ENCODE data around the gene C13orf46.

The C13orf46 gene

GRCh38 chr13:113969973-113970611, 3.8 kb downstream of the C13orf46 start:
- FAIRE-seq: no peak

- no peak for FAIRE-seq
These were observed 4.4 kb downstream of the C13orf46 start for GRCh38 chr13:113969311-113969972.

GRCh38 chr13:113968463-113969310, 5.2 kb downstream of the C13orf46 start:
- FAIRE-seq: no peak

DNA sequence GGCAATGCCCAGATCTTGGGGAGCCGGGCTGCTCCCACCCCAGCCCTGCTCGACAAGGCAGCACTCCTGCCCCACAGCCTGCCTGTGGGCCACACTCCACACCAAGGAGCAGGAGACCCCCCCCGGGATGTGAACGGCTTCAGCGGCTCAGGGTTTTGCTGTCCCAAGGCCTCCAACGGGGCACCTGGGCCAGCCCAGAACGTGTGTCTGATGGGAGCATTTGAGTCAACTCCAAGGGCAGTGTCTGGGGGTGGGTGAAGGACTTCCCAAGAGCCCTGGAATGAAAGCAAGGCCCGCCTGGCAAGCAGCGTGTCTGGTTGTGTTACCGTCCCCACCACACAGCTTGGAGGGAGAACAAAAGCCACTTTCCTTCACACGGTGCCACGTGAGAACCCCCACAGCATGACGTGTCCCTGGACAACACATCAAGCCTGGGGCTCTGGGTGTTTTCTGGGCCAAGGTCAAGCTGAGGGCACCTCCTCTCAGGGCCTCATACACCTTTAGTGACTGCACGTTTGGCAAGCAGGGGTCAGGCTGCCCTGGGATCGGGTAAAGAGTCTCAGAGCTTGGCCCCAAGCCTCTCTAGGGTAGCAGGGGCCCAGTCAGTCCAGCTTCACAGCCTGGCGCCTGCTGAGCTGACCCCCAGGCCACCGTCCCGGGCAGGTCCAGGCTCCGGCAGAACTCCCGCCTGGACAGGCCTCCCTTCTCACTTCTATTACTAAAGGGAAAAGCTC, 6.0 kb downstream of the C13orf46 start:
- no peak for FAIRE-seq

DNA sequence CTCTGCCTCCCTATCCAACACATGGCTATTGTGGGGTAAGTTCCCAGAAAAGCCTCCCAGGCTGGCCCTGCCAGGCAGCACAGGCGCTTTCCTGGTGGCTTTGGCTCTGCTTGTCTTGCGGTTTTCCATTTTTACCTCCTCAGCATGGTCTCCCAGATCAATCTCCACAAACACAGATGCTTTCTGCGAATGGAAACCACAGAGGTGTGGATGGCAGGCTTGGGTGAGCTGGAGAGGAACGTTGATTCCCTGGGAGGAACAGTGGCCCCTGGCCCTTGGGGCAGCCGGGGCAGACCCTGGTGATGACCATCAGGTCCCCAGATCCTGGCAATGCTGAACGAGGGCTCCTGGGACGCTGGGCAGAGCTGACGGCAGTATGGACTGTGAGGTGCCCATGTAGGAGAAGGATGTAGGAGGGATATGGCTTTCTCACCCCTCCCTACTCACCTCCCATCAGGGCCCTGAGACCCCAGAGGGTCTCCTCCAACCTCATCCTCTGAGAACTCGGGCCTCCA, 6.6 kb downstream of the C13orf46 start:
- no peak for FAIRE-seq

DNA sequence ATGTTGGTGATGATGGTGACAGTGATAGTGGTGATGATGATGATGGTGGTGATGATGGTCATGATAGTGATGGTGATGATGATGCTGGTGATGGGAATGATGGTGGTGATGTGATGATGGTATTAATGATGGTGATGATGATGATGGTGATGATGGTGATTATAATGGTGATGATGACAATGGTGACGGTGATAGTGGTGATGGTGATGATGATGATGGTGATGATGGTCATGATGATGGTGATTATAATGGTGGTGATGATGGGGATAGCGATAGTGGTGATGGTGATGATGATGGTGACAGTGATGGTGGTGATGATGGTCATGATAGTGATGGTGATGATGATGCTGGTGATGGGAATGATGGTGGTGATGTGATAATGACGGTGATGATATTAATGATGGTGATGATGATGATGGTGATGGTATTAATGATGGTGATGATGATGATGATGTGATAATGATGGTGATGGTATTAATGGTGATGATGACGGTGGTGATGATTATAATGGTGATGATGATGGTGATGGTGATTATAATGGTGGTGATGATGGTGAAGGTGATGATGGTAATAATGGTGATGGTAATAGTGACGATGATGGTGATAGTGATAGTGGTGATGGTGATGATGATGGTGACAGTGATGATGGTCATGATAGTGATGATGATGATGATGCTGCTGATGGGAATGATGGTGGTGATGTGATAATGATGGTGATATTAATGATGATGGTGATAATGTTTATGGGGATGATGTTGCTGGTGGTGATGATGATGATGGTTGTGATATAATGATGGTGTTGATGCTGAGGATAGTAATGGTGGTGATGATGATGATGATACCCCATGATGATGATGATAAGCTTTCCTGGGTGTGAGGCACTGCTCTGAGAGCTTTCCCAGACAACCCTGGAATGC, 7.7 kb downstream of the C13orf46 start:
- no peak for FAIRE-seq

DNA sequence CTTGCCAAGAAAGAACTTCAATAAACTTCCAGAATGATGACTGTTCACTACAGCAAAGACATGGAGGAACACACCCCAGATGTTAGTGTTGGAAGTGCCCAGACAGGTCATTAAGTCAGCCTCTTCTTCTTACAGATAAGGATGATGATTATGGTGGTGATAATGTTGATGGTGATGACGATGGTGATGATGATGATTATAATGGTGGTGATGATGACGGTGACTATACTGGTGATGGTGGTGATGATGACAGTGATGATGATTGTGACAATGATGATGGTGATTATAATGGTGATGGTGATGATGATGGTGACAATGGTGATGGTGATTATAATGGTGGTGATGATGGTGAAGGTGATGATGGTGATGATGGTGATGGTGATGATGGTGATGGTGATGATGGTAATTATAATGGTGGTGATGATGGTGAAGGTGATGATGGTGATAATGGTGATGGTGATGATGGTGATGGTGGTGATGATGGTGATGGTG, 8.4 kb downstream of the C13orf46 start:
- no peak for FAIRE-seq

- no peak for FAIRE-seq
These were observed 9.5 kb downstream of the C13orf46 start for GRCh38 chr13:113964251-113964995.

- no peak for FAIRE-seq
These were observed 10.5 kb downstream of the C13orf46 start for GRCh38 chr13:113963376-113963775.

- FAIRE-seq: no peak
These were observed 10.9 kb downstream of the C13orf46 start for GRCh38 chr13:113962975-113963374.

DNA sequence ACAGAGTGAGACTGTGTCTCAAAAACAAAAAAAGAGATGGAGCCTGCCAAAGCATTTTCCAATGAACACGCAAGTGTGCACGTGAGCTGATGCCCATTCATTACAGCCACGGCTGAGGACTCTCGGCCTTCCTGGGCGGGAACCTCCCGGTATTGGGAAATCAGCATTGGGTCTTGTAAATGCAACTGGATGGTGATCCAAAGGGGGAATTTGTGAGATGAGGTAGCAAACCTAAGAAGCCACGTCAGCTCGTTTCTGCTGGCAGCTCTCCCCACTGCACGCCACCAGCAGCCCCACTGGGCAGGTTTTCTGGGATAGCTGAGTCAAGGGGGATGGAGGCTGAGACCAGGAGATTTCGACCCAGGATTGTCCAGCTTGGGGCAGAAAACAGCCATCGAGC, 11.5 kb downstream of the C13orf46 start:
- no peak for FAIRE-seq

- no peak for FAIRE-seq
These were observed 13.5 kb downstream of the C13orf46 start for GRCh38 chr13:113960276-113960948.

GRCh38 chr13:113959198-113959597, 14.7 kb downstream of the C13orf46 start:
- no peak for FAIRE-seq

DNA sequence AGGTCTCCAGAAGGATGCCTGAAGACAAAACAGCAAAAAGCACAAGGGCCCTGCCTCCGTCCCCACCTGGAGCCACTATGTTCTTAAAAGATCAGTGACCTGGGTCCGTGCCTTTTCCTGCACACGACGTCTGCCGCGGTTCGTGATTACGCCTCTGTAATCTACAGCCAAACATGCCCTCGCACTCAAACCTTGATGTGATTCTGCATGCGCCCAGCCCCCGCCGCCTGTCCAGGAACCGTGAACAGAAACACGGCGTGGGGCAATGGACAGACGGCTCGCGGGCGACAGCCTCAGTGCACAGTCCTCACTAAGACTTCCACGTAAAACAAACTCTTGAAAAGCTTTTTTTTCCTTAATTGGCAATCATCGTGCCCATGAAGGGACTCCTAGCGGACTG, 15.5 kb downstream of the C13orf46 start:
- FAIRE-seq: no peak

GRCh38 chr13:113956571-113956970, 17.3 kb downstream of the C13orf46 start:
- FAIRE-seq: no peak

- no peak for FAIRE-seq
These were observed 18.2 kb downstream of the C13orf46 start for GRCh38 chr13:113955691-113956090.

GRCh38 chr13:113955235-113955634, 18.6 kb downstream of the C13orf46 start:
- no peak for FAIRE-seq

GRCh38 chr13:113954046-113954835, 19.6 kb downstream of the C13orf46 start:
- FAIRE-seq: no peak

DNA sequence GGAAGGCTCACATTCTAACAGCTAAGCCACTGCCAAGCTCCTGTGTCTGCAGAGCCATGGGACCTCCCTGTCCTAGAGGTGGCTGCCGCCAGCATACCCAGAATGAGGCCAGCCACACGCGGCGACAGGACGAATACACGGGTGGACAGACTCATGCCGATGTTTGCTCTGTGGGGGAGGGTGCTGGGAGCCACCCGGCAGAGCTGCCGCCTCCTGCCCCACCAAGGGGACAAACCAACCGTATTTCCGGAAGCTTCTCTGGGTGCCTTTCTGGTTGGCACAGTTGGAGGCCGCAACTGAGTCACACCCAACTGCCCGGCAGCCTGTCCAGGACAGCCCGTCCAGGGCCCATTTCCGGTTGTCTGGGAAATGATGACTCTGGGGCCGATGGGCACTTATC, 20.3 kb downstream of the C13orf46 start:
- FAIRE-seq: no peak

Data from TTC549 (cell line).